OCI-LY1 (cell line): ENCODE results near the gene HOXA10.

Experiments
- H2AFZ ChIP-seq: fragments of 200-600 bp; sonication (generic), shearing (Covaris generic); 2 replicates; pipeline ENCODE4 v1.6.0; 2014; ENCODE audit warnings: antibody characterized with exemption, mild to moderate bottlenecking, low read length
- H3F3A ChIP-seq: fragments of 200-600 bp; sonication (generic), shearing (Covaris generic); 2 replicates; pipeline ENCODE4 v1.6.0; 2014; ENCODE audit warnings: mild to moderate bottlenecking, antibody characterized with exemption, low read length, moderate library complexity; ENCODE audit not compliant: insufficient read depth
- H3K27ac ChIP-seq: fragments of 200-600 bp; sonication (generic); 2 replicates; pipeline ENCODE4 v1.5.1; 2014; ENCODE audit warnings: low read length, mixed run types, mild to moderate bottlenecking, low read depth; ENCODE audit not compliant: poor library complexity, severe bottlenecking
- H3K27me3 ChIP-seq: fragments of 200-600 bp; sonication (generic); 2 replicates; pipeline ENCODE4 v1.6.0; 2014; ENCODE audit warnings: antibody characterized with exemption, mild to moderate bottlenecking, low read length, moderate library complexity; ENCODE audit not compliant: insufficient read depth
- H3K36me3 ChIP-seq: fragments of 200-600 bp; sonication (generic); 2 replicates; pipeline ENCODE4 v1.6.1; 2014; ENCODE audit warnings: mild to moderate bottlenecking, antibody characterized with exemption, low read length, moderate library complexity, mixed read lengths; ENCODE audit not compliant: insufficient read depth
- H3K4me1 ChIP-seq: fragments of 200-600 bp; sonication (generic); 2 replicates; pipeline ENCODE4 v1.5.1; 2014; ENCODE audit warnings: mild to moderate bottlenecking, low read length, moderate library complexity; ENCODE audit not compliant: insufficient read depth, severe bottlenecking
- H3K4me2 ChIP-seq: fragments of 200-600 bp; sonication (generic), shearing (Covaris generic); 2 replicates; pipeline ENCODE4 v1.6.1; 2014; ENCODE audit warnings: low read length
- H3K4me3 ChIP-seq: fragments of 200-600 bp; sonication (generic); 2 replicates; pipeline ENCODE4 v1.5.1; 2014; ENCODE audit warnings: low read length, low read depth, mild to moderate bottlenecking, mixed read lengths; ENCODE audit not compliant: poor library complexity, severe bottlenecking
- H3K79me2 ChIP-seq: fragments of 200-600 bp; shearing (Covaris generic); 2 replicates; pipeline ENCODE4 v1.6.1; 2016; ENCODE audit warnings: mixed run types, low read length, mixed read lengths; ENCODE audit not compliant: insufficient read depth
- H3K9ac ChIP-seq: fragments of 200-600 bp; sonication (generic), shearing (Covaris generic); 2 replicates; pipeline ENCODE4 v1.6.1; 2014; ENCODE audit warnings: mild to moderate bottlenecking, low read length, mixed read lengths
- H3K9me2 ChIP-seq: fragments of 200-600 bp; sonication (generic), shearing (Covaris generic); 2 replicates; pipeline ENCODE4 v1.6.1; 2014; ENCODE audit warnings: low read depth, mild to moderate bottlenecking, low read length, mixed read lengths
- H3K9me3 ChIP-seq: fragments of 200-600 bp; shearing (Covaris generic); 2 replicates; pipeline ENCODE4 v1.6.1; 2014; ENCODE audit warnings: low read length, mixed read lengths
- H4K20me1 ChIP-seq: fragments of 200-600 bp; sonication (generic), shearing (Covaris generic); 2 replicates; pipeline ENCODE4 v1.6.0; 2016; ENCODE audit warnings: mild to moderate bottlenecking, low read length; ENCODE audit not compliant: insufficient read depth
- CTCF ChIP-seq: fragments of 200-600 bp; sonication (generic), shearing (Covaris generic); IDR thresholded peaks from 2 replicates; pipeline ENCODE4 v1.5.1; 2017; ENCODE audit warnings: mild to moderate bottlenecking, antibody characterized with exemption, low read length, moderate library complexity, mixed read lengths
- EZH2 ChIP-seq: fragments of 200-600 bp; sonication (generic), shearing (Covaris generic); IDR thresholded peaks from 2 replicates; pipeline ENCODE4 v1.8.0; 2017; ENCODE audit warnings: borderline replicate concordance, mixed run types, mild to moderate bottlenecking, antibody characterized with exemption, low read length, moderate library complexity, mixed read lengths

The HOXA10 gene

DNA sequence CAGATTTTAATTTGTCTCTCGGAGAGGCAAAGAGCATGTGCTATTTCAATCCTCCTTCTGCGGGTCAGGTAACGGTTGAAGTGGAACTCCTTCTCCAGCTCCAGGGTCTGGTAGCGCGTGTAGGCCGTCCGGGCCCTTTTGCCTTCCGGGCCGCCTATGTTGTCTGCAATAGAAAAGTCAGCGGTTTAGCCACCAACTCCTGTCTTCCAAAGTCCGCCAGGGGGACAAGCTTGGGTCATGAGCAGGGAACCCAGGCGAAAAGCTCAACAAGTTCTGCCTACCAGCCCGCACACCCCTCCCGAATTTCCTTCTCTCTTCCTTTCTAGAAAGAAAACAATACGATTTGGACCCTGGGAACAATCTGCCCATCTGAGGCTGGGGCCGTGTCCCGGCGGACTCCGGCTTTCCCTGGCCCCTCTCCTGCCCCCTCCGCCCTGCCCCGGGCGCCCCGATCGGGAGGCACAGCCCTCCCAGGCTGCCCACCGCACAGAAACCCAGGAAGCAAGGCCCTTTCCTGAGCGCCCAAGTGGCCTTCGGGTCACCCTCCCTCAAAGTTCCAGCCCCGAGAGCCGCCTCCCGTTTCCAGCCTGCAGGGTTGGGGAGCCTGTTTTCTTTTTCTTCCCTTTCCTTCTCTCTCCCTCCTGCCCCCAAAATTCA is 32.1 kb downstream of the HOXA10 start:
- Histone ChIP-seq H3K9me3 (no peaks in the 10 kb centered on the region), H3K4me2 (peak overlapping the region; percentile 82; the same call in 1 of the 2 replicates), H3K79me2 (no peaks in the 10 kb centered on the region), H4K20me1 (no peaks in the 10 kb centered on the region), H3K4me3 (no peak overlapping the region), H3K9ac (no peak overlapping the region), H3K36me3 (no peaks in the 10 kb centered on the region), H3F3A (no peaks in the 10 kb centered on the region), H3K4me1 (peaks cover 24% of the 10 kb centered on the region), H3K9me2 (no peaks in the 10 kb centered on the region), H3K27ac (no peak overlapping the region), H3K27me3 (no peaks in the 10 kb centered on the region; the same call in 1 of the 2 replicates), H2AFZ (no peak overlapping the region)
- no peak for TF ChIP-seq CTCF
- no peak for TF ChIP-seq EZH2

GRCh38 chr7:27141137-27141922 is 32.8 kb downstream of the HOXA10 start:
- H3K27me3 ChIP-seq: no peaks in the 10 kb centered on the region; the same call in 1 of the 2 replicates

More at GRCh38 chr7:27141137-27141922, 32.8 kb downstream of the HOXA10 start:
- TF ChIP-seq EZH2: no peak
- TF ChIP-seq CTCF: no peak
- no peaks in the 10 kb centered on the region for H3K79me2 ChIP-seq
- no peak overlapping the region for H3K4me2 ChIP-seq
- H3K9me2 ChIP-seq: no peaks in the 10 kb centered on the region
- no peaks in the 10 kb centered on the region for H4K20me1 ChIP-seq
- H3K9ac ChIP-seq: no peak overlapping the region
- H3K27ac ChIP-seq: no peak overlapping the region
- peaks cover 24% of the 10 kb centered on the region for H3K4me1 ChIP-seq
- H3K4me3 ChIP-seq: no peak overlapping the region
- H3K36me3 ChIP-seq: no peaks in the 10 kb centered on the region
- H3K9me3 ChIP-seq: no peaks in the 10 kb centered on the region
- no peak overlapping the region for H2AFZ ChIP-seq
- H3F3A ChIP-seq: no peaks in the 10 kb centered on the region
